ENCODE measurements around the gene CHD9NB.

Gene CHD9NB

DNA sequence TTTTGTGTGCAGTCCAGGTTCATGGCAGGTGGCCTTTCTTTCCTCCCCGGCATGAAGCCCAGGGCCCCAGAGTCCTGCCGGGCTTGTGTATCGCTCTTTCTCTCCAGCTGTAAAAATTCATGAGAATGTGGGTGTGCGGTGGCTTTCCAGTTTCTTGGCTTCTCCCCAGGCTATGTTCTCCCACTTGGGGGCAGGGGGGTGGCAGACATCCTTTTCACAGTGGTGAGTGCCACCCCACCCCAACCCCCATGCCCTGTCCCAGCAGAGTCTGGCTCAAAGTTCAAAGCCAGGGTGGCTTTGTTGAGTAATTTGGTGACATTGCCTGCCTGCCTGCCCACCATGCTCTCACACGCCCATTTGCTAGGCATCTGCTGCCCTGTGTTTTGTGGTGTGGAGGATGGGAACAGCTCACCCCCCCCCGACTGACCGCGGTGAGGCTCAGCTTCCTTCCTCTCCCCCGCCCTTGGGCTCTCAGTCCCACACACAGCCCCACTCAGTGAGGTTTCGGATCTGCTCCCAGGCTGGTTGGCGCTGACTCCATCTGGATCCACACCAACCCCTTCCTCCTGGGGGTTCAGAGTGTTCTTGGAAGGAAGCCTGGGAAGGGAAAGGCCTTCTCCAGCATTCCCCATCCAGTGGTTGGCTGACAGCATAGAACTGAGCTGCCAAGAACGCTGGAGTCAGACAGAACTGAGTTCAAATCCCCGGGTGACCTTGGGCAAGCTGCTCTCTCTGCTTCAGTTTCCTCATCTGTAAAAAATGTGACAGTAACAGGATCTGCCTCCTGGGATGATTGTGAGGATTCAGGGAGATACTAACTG is 38.1 kb upstream of the CHD9NB start:
- H3K27me3 ChIP-seq (replicated peaks; ENCODE audit: control insufficient read depth, insufficient read depth, low read length): no peaks in the 10 kb centered on the region
- H3K36me3 ChIP-seq (ENCODE audit: control insufficient read depth, insufficient read depth, low read length): peaks cover 2% of the 10 kb centered on the region; the same call in 1 of the 2 replicates
- H3K4me3 ChIP-seq (replicated peaks; ENCODE audit: low read depth, low read length): peak overlapping the region; percentile 50
- peak; percentile 73 for DNase-seq (ENCODE audit: extremely low read depth, insufficient read length)
- TF ChIP-seq, protein P1, sequence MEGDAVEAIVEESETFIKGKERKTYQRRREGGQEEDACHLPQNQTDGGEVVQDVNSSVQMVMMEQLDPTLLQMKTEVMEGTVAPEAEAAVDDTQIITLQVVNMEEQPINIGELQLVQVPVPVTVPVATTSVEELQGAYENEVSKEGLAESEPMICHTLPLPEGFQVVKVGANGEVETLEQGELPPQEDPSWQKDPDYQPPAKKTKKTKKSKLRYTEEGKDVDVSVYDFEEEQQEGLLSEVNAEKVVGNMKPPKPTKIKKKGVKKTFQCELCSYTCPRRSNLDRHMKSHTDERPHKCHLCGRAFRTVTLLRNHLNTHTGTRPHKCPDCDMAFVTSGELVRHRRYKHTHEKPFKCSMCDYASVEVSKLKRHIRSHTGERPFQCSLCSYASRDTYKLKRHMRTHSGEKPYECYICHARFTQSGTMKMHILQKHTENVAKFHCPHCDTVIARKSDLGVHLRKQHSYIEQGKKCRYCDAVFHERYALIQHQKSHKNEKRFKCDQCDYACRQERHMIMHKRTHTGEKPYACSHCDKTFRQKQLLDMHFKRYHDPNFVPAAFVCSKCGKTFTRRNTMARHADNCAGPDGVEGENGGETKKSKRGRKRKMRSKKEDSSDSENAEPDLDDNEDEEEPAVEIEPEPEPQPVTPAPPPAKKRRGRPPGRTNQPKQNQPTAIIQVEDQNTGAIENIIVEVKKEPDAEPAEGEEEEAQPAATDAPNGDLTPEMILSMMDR (IDR thresholded peaks at IDR 0.05; ENCODE audit: insufficient read depth, low read length, poor library complexity, severe bottlenecking): no peak

DNA sequence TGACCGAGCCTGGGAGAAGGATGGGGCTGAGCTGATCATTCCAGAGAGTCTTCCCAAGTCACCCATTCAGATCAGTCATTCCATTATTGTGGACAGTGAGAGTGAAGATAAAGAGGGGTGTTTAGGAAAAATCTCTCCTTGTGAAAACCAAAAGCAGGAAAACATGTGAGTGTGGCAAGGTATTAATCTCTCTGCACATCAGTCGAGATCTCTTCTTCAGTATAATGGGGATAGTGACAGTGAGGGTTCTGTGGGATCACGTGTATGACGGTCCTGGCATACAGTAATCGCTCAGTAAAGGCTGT is 37.5 kb upstream of the CHD9NB start:
- Histone ChIP-seq H3K4me3 (replicated peaks; ENCODE audit: low read depth, low read length) (no peak overlapping the region), H3K36me3 (ENCODE audit: control insufficient read depth, insufficient read depth, low read length) (peaks cover 2% of the 10 kb centered on the region; the same call in 1 of the 2 replicates), H3K27me3 (replicated peaks; ENCODE audit: control insufficient read depth, insufficient read depth, low read length) (no peaks in the 10 kb centered on the region)
- TF ChIP-seq, protein P1 (IDR thresholded peaks at IDR 0.05; ENCODE audit: insufficient read depth, low read length, poor library complexity, severe bottlenecking): no peak
- DNase-seq (ENCODE audit: extremely low read depth, insufficient read length): no peak

DNA sequence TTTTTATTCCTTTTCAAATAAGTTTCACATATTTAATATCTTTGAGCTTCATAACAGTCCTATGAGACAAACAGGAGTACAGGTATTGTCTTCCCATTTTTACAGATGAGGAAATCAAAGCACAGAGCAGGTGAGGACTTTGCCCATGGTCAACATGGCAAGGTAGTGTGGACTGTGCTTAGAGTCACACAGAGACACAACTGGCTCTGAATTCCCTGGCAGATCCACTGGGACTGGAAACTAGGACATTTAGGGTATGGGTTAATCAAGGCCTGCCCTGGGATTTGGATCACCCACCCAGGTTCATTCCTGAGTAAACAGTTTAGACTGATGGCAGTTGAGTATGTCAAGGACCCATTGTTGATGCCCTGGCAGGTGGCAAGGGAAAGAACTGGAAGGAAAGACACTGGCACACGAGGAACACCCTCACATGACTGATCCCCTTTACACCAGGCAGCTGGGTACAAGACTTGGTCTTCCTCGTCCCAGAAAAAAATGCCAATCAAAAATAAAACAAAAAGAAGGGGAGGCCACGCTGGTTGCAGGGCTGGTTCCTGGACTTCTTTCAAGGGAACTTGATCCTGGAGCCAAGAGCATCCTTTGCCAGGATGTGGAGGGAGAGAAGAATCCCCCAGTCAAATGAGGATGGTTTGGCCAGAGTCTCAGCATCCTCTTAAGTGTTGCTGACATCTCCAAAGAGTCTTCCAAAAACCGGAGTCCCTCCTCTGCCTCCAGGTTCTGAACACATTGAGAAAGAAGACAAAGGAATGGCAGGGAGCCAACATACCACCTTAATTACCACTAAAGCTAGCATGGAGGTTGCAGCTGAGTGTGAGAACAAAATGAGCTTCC is 37.0 kb upstream of the CHD9NB start:
- no peak overlapping the region for H3K4me3 ChIP-seq (replicated peaks; ENCODE audit: low read depth, low read length)
- TF ChIP-seq, protein P1 (IDR thresholded peaks at IDR 0.05; ENCODE audit: insufficient read depth, low read length, poor library complexity, severe bottlenecking): no peak
- no peaks in the 10 kb centered on the region for H3K27me3 ChIP-seq (replicated peaks; ENCODE audit: control insufficient read depth, insufficient read depth, low read length)
- DNase-seq (ENCODE audit: extremely low read depth, insufficient read length): no peak
- peaks cover 2% of the 10 kb centered on the region; the same call in 1 of the 2 replicates for H3K36me3 ChIP-seq (ENCODE audit: control insufficient read depth, insufficient read depth, low read length)

DNA sequence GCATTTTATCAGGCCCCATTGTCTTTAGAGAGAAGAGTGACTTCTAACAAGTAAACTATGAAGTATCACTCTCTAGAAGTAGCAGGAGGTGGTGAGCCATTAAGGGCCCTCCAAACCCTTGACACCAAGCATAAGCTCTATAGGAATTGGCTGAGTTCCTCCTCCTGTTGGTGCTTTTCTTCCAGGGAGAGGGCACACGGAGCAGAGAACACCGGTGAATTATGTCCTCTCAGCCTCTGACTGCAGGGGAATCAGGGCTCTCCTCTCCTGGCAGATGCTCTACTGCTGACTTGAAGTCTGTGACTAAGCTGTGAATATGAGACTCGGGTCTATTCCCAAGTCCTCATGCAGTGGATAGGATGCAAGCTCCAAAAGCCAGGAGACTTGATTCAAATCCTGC is 34.4 kb upstream of the CHD9NB start:
- TF ChIP-seq, protein P1 (IDR thresholded peaks at IDR 0.05; ENCODE audit: insufficient read depth, low read length, poor library complexity, severe bottlenecking): no peak
- Histone ChIP-seq H3K4me3 (replicated peaks; ENCODE audit: low read depth, low read length) (no peak overlapping the region), H3K36me3 (ENCODE audit: control insufficient read depth, insufficient read depth, low read length) (peaks cover 2% of the 10 kb centered on the region; the same call in 1 of the 2 replicates), H3K27me3 (replicated peaks; ENCODE audit: control insufficient read depth, insufficient read depth, low read length) (no peaks in the 10 kb centered on the region)
- DNase-seq (ENCODE audit: extremely low read depth, insufficient read length): no peak

DNA sequence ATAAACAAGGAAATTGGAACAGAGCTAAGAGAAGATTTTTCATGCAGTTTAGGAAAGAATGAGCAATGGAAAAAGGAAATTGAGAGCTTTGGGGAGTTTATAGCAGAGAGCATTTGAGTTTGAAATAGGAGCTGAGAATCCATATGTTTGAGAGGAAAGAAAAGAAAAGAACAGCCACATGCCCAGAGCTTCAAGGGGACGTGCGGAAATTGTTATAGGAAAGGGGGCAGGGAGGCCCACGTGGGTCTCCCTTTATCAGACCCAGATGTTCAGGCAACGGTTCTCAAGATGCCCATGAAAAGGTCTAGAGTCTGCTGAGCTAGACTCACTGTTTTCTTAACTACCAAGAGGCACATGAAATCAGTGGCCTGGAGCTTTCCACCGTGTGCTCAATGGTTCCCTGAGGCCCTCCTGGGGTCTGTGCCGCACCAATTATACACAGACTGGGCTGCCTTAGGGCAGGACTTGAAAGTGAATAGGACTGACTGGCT is 33.3 kb upstream of the CHD9NB start:
- H3K4me3 ChIP-seq (replicated peaks; ENCODE audit: low read depth, low read length): no peak overlapping the region
- TF ChIP-seq, protein P1 (IDR thresholded peaks at IDR 0.05; ENCODE audit: insufficient read depth, low read length, poor library complexity, severe bottlenecking): no peak
- H3K27me3 ChIP-seq (replicated peaks; ENCODE audit: control insufficient read depth, insufficient read depth, low read length): no peaks in the 10 kb centered on the region
- H3K36me3 ChIP-seq (ENCODE audit: control insufficient read depth, insufficient read depth, low read length): peaks cover 2% of the 10 kb centered on the region; the same call in 1 of the 2 replicates
- DNase-seq (ENCODE audit: extremely low read depth, insufficient read length): no peak

All from GM06990 (cell line).